HEK293 (cell line): ENCODE measurements around the gene CST9.

Experiments
- CTCF ChIA-PET: fragments of 350-600 bp; formaldehyde crosslinking; extraction: SDS; loops from one replicate; lab custom pipeline; 2021; ENCODE audit warnings: antibody characterized with exemption; lab: Yijun Ruan, JAX
- POLR2A ChIA-PET: fragments of 300-600 bp; formaldehyde crosslinking; extraction: SDS; loops from one replicate; lab custom pipeline; 2020; ENCODE audit warnings: antibody characterized with exemption, inconsistent platforms; lab: Yijun Ruan, JAX
- H3K27ac ChIP-seq: fragments of 200-500 bp; sonication (Bioruptor generic); 2 replicates; pipeline ENCODE4 v1.5.1; 2014; ENCODE audit warnings: low read depth, low read length, control low read depth, inconsistent platforms; ENCODE audit errors: extremely low read depth
- H3K36me3 ChIP-seq, 2 experiments: fragments of 200-500 bp in 1 of 2; sonication (Bioruptor generic) in 1 of 2; 1 replicate in 1 of 2; 2 replicates in 1 of 2; pipeline ENCODE4 v1.5.1; 2014 to 2017; ENCODE audit warnings: inconsistent platforms in 2 of 2, low read length in 2 of 2; ENCODE audit not compliant: control insufficient read depth in 2 of 2, insufficient read depth in 1 of 2
- H3K4me1 ChIP-seq: fragments of 200-500 bp; sonication (Bioruptor generic); 2 replicates; pipeline ENCODE4 v1.5.1; 2014; ENCODE audit warnings: mild to moderate bottlenecking, low read length, inconsistent platforms; ENCODE audit not compliant: control insufficient read depth, insufficient read depth
- H3K4me3 ChIP-seq: 2 replicates; pipeline ENCODE4 v1.5.1; 2011; ENCODE audit warnings: low read depth, mild to moderate bottlenecking, control low read depth, low read length, moderate library complexity
- H3K9me3 ChIP-seq: fragments of 200-500 bp; sonication (Bioruptor generic); 2 replicates; pipeline ENCODE4 v1.5.1; 2014; ENCODE audit warnings: low read depth, low read length, inconsistent platforms; ENCODE audit not compliant: control insufficient read depth, insufficient read depth
- ZNF274 ChIP-seq, 2 experiments: fragments of 200-500 bp in 1 of 2; fragments of 450-650 bp in 1 of 2; sonication (Bioruptor generic) in 1 of 2; formaldehyde crosslinking in 1 of 2; IDR thresholded peaks; 2 replicates each; pipeline versions ENCODE4 v1.5.1 to v1.6.1; 2014 to 2016; ENCODE audit warnings: borderline replicate concordance in 1 of 2, inconsistent platforms in 1 of 2, low read length in 1 of 2, missing biosample characterization in 1 of 2, missing genetic modification characterization in 1 of 2
- ZNF48 ChIP-seq: fragments of 450-650 bp; formaldehyde crosslinking; IDR thresholded peaks from 2 replicates; pipeline ENCODE4 v1.5.1; 2016; ENCODE audit warnings: missing biosample characterization, missing genetic modification characterization
- ZNF521 ChIP-seq: fragments of 450-650 bp; formaldehyde crosslinking; IDR thresholded peaks from 2 replicates; pipeline ENCODE4 v1.5.1; 2017; ENCODE audit warnings: missing biosample characterization, mild to moderate bottlenecking, missing genetic modification characterization
- ZNF791 ChIP-seq: fragments of 450-650 bp; formaldehyde crosslinking; IDR thresholded peaks from 2 replicates; pipeline ENCODE4 v1.5.1; 2016; ENCODE audit warnings: missing biosample characterization, missing genetic modification characterization
- TF ChIP-seq, protein P1 (sequence below): fragments of 450-650 bp; formaldehyde crosslinking; IDR thresholded peaks from 2 replicates; pipeline ENCODE4 v1.5.1; 2016; ENCODE audit warnings: missing biosample characterization, missing genetic modification characterization
- TF ChIP-seq, protein P2 (sequence below): fragments of 450-650 bp; formaldehyde crosslinking; IDR thresholded peaks from 2 replicates; pipeline ENCODE4 v1.5.1; 2016; ENCODE audit warnings: missing biosample characterization, missing genetic modification characterization

Gene CST9

GRCh38 chr20:23562721-23563342 lies 42.9 kb downstream of the CST9 start (continued):
- TF ChIP-seq ZNF274 (IDR thresholded peaks at IDR 0.05; ENCODE audit: low read length), result no peak
- no peak for TF ChIP-seq ZNF274 (tag by site-specific recombination; IDR thresholded peaks at IDR 0.05; ENCODE audit: borderline replicate concordance)
- no peak for TF ChIP-seq ZNF791 (tag by site-specific recombination)
- no peak for TF ChIP-seq ZNF48 (tag by site-specific recombination)
- TF ChIP-seq, protein P1, sequence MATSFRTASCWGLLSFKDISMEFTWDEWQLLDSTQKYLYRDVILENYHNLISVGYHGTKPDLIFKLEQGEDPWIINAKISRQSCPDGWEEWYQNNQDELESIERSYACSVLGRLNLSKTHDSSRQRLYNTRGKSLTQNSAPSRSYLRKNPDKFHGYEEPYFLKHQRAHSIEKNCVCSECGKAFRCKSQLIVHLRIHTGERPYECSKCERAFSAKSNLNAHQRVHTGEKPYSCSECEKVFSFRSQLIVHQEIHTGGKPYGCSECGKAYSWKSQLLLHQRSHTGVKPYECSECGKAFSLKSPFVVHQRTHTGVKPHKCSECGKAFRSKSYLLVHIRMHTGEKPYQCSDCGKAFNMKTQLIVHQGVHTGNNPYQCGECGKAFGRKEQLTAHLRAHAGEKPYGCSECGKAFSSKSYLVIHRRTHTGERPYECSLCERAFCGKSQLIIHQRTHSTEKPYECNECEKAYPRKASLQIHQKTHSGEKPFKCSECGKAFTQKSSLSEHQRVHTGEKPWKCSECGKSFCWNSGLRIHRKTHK (tag by site-specific recombination), result no peak
- TF ChIP-seq, all 188 proteins: peak for 0

DNA sequence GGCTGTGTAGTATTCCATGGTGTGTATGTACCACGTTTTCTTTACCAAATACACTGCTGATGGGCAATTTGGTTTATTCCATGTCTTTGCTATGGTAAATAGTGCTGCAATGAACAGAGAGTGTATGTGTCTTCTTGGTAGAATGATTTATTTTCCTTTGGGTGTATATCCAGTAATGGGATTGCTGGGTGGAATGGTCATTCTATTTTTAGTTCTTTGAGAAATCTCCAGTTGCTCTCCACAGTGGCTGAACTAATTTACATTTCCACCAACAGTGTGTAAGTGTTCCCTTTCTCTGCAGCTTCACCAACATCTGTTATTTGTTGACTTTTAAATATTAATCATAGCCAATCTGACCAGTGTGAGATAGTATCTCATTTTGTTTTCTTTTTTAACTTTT lies 51.3 kb downstream of the CST9 start:
- H3K4me1 ChIP-seq, result no peaks in the 10 kb centered on the region
- H3K36me3 ChIP-seq, result no peaks in the 10 kb centered on the region
- ChIA-PET POLR2A (no interaction called here), CTCF (interaction anchor here (0.7 kb wide), 1 partner anchor 69 kb away, joined by 3 read pairs; no protein-coding TSS in a partner anchor)
- no peak overlapping the region for H3K27ac ChIP-seq
- no peak overlapping the region for H3K4me3 ChIP-seq
- H3K9me3 ChIP-seq, result no peaks in the 10 kb centered on the region
- TF ChIP-seq ZNF521 (tag by site-specific recombination), result no peak
- TF ChIP-seq, protein P2, sequence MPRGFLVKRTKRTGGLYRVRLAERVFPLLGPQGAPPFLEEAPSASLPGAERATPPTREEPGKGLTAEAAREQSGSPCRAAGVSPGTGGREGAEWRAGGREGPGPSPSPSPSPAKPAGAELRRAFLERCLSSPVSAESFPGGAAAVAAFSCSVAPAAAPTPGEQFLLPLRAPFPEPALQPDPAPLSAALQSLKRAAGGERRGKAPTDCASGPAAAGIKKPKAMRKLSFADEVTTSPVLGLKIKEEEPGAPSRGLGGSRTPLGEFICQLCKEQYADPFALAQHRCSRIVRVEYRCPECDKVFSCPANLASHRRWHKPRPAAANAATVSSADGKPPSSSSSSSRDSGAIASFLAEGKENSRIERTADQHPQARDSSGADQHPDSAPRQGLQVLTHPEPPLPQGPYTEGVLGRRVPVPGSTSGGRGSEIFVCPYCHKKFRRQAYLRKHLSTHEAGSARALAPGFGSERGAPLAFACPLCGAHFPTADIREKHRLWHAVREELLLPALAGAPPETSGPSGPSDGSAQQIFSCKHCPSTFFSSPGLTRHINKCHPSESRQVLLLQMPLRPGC (tag by site-specific recombination), result no peak
